ENCODE measurements around the gene SRCIN1.
A peak's percentile ranks its signal among the peaks of the same experiment; 100 is the strongest.

Gene SRCIN1

GRCh38 chr17:38511150-38512108 is 94.3 kb downstream of the SRCIN1 start:
- Histone ChIP-seq H3K9me3 (no peaks in the 10 kb centered on the region), H3K36me3 (no peaks in the 10 kb centered on the region), H3K4me1 (ENCODE audit: control insufficient read depth in 1 of 2, insufficient read depth in 1 of 2, low read depth in 1 of 2, low read length in 1 of 2) (peaks cover 4 to 9% of the 10 kb centered on the region in 2 experiments), H3K4me3 (ENCODE audit: low read depth in 1 of 2, low read length in 1 of 2) (no peak overlapping the region), H3K27ac (no peak overlapping the region), H3K27me3 (peaks cover 68% of the 10 kb centered on the region)
- TF ChIP-seq CTCF (IDR thresholded peaks at IDR 0.05): no peak

- Histone ChIP-seq H3K27ac (no peak overlapping the region), H3K36me3 (no peaks in the 10 kb centered on the region), H3K9me3 (no peaks in the 10 kb centered on the region), H3K4me1 (ENCODE audit: control insufficient read depth in 1 of 2, insufficient read depth in 1 of 2, low read depth in 1 of 2, low read length in 1 of 2) (peaks cover 4 to 9% of the 10 kb centered on the region in 2 experiments), H3K4me3 (ENCODE audit: low read depth in 1 of 2, low read length in 1 of 2) (no peak overlapping the region), H3K27me3 (peaks cover 68% of the 10 kb centered on the region)
- no peak for TF ChIP-seq CTCF (IDR thresholded peaks at IDR 0.05)
These were observed 95.2 kb downstream of the SRCIN1 start for GRCh38 chr17:38510421-38511149.

- Histone ChIP-seq H3K4me3 (ENCODE audit: low read depth in 1 of 2, low read length in 1 of 2) (no peak overlapping the region), H3K27me3 (peaks cover 66% of the 10 kb centered on the region), H3K27ac (no peak overlapping the region), H3K9me3 (no peaks in the 10 kb centered on the region), H3K4me1 (ENCODE audit: control insufficient read depth in 1 of 2, insufficient read depth in 1 of 2, low read depth in 1 of 2, low read length in 1 of 2) (peaks cover 4 to 9% of the 10 kb centered on the region in 2 experiments), H3K36me3 (no peaks in the 10 kb centered on the region)
- no peak for TF ChIP-seq CTCF (IDR thresholded peaks at IDR 0.05)
These were observed 95.9 kb downstream of the SRCIN1 start for GRCh38 chr17:38509772-38510420.

GRCh38 chr17:38508954-38509771 is 96.6 kb downstream of the SRCIN1 start:
- H3K27ac ChIP-seq: no peak overlapping the region
- H3K9me3 ChIP-seq: no peaks in the 10 kb centered on the region
- H3K4me1 ChIP-seq (ENCODE audit: control insufficient read depth in 1 of 2, insufficient read depth in 1 of 2, low read depth in 1 of 2, low read length in 1 of 2): peaks cover 4 to 9% of the 10 kb centered on the region in 2 experiments
- TF ChIP-seq CTCF (IDR thresholded peaks at IDR 0.05): peak; percentile 33
- H3K36me3 ChIP-seq: no peaks in the 10 kb centered on the region
- H3K4me3 ChIP-seq (ENCODE audit: low read depth in 1 of 2, low read length in 1 of 2): no peak overlapping the region
- peaks cover 59% of the 10 kb centered on the region for H3K27me3 ChIP-seq

- no peaks in the 10 kb centered on the region for H3K36me3 ChIP-seq
- no peaks in the 10 kb centered on the region for H3K9me3 ChIP-seq
- no peak overlapping the region for H3K27ac ChIP-seq
- peaks cover 57% of the 10 kb centered on the region for H3K27me3 ChIP-seq
- H3K4me1 ChIP-seq (ENCODE audit: control insufficient read depth in 1 of 2, insufficient read depth in 1 of 2, low read depth in 1 of 2, low read length in 1 of 2): peaks cover 4 to 9% of the 10 kb centered on the region in 2 experiments
- H3K4me3 ChIP-seq (ENCODE audit: low read depth in 1 of 2, low read length in 1 of 2): no peak overlapping the region
- TF ChIP-seq CTCF (IDR thresholded peaks at IDR 0.05): no peak
These were observed 97.2 kb downstream of the SRCIN1 start for GRCh38 chr17:38508570-38508950.
